NOMO-1 treated with dmso at 0.1 percent for 144 hours (cell line): ENCODE measurements around the gene DGCR2.
"Not testable (repeated sequence)": the region's sequence is repeated elsewhere in the genome, so short reads cannot be mapped to it uniquely, and the experiment has no call there.

Experiments used
- DNase-seq: peaks from one replicate; lab custom pipeline; 2025; ENCODE audit not compliant: unreplicated experiment; lab: John Stamatoyannopoulos, UW

Gene DGCR2

DNA sequence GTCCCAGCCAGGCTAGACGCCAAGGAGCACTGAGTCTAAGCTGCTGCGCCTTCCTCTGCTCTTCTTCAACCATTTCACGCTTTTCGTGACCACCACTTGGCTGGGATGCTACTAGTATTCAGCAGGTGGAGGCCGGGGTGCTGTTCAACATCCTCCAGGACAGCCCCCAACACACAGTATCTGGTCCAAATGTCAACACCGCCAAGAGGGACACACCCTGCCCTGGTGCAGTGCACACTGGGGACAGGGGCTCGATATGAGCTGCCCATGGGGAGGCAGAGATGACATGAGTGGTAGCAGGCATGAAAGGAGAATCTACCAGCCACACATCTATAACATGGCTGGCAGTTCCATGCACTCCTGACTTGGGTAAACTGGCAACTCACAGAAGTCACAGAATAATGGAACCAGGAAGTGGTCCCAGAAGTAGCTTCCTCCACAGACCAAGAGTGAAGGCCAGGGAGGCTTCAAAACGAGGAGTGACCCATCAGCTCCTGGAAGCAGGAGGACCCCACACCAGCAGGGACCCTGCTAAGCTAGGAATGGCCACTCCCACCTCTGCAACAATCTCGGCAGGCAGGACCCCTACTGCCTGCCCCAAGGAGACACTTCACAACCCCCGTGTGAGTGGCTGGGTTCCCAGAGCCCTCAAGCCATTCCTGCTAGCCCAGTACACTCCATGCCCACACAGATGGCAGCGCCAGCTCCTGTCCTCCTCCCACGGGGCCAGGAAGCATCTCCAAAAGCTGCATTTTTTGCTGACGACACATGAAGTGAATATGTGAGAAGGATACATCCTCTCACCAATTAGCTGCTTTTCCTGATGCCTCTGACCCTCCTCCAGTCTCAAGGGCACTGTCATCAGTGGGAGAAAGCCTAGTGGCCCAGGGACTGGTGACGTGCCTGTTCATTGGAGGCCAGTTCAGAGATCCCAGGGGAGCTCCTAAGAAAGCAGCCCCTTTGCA is 78.8 kb downstream of the DGCR2 start:
- DNase-seq, result no peak

DNA sequence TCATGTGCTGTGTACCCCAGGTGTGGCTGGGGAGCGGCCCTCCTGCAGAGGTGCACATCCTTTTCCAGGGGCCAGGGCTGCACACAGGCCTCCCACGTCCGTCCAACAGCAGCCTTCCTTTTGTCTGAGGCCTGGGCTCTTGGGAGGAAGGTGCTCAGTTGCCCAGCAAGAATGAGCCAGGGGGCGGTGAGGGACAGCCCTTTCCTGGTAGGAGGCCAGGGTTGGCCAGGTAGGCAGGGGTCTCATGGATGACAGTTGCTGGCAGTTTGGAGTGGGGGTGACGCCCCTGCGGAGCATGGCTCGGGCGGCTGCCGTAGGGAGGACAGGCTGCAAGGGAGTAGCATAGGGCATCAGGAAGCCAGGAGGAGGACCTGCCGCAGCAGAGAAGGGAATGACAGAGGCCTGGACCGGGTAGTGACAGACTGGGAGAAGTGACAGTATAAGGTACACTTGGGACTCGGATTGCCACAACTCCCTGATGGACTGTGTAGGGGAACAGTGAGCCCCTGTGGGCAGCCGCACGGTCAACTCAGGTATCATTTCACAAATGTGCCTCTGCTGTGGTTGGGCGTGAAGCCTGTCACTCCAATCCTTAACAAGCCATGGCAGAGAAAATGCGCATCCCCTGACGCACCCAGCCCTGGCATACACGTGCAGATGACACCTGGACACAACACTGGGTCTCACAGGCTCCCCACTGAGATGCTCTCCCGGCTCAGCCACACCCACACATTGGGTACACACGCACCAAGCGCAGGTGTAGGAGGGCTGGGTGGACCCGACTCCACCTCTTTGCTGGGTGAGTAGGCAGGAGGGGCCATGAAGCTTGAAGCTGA is 79.7 kb downstream of the DGCR2 start:
- no peak for DNase-seq

DNA sequence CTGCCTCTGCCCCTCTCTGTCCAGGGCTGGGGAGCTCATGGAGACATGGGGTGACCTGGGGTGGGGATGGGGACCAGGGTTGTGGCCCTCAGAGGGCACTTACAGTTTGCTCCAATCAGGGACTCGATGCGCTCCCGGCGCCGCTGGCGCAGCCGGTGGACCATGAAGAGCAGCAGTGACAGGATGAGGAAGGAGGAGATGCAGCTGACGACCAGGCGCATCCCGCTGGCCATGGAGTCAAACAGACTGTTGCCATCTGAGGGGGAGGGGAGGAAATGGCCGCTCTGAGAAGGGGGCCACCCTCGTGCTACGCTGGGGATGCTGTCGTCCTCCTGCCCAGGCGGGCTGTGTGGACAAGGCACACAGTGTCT is 80.5 kb downstream of the DGCR2 start:
- DNase-seq, result no peak

DNA sequence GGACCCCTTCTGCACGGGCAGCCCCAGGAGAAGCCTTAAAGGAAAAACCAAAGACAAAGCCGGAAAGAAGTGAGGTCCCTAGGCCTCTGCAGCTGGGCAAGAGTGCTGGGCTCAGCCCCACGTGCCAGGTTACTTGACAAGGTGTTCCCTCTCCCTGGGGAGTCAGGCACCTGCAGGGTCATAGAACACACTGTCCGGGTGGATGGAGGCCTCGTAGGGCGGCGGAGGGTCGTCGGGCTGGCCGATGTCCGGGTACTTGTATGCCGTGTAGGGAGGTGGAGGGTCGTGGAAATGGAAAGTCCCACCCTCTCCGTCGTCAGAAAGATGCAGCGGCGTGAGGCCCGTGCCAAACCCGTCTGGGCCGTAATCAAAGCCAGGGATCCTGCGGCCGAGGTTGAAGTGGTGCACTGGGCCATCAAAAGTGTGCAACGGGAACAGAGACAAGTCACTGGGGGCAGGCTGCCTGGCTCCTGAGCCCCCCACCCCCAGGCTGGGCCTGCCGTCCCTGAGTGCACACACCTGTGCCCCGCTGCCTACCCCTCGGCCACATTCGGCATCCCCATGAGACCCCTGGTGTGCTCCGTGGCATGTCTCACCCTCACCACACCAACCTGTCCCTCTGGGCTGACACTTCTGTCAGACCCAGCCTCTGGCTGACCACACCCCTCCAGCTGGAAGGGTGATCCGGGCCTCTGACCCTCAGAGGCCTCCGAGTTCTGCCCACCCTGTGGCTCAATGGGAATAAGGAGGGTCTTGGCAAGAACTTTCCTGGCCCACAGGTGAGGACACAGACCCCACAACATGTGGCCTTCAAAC is 81.1 kb downstream of the DGCR2 start:
- no peak for DNase-seq

DNA sequence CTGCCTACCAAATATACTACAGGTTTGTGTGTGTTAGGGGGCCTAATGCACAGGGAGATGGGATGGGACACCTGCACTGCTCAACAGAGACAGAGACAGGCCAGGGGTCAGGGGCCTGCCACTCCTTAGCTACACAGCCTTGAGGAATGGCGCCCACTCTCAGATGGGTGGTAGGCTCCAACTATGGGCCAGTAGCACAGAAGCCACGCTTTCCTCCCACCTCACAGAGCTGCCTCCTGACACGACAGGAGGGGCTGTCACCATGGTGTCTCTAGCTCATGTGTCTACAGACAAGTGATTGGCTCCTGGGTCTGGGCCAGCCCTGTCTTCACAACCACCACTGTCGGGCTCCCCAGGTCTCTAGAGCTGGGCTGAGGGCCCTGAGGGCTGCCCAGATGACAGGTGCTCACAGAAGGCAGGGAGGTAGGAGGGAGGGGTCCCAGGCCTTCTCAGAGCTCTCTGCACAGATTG is 81.8 kb downstream of the DGCR2 start:
- DNase-seq, result no peak

DNA sequence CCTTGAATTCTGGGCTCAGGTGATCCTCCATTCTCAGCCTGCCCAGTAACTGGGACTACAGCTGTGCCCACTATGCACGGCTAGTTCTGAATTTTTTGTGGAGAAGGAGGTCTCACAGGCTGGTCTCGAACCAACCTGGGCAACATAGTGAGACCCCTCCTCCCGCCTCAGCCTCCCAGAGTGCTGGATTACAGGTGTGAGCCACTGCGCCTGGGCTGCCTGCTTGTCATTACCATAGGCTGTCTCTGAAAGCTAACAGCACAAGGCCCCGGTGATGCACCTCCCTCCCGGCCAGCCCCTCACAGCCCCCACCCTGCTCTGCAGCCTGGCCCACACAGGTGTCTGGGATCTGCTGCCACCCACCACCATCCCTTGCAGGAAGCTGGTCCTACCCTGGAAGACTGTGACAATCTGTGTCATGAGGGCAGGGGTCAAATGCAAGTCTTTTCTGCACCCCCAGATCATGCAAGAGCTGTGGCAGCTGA is 82.4 kb downstream of the DGCR2 start:
- no peak for DNase-seq

DNA sequence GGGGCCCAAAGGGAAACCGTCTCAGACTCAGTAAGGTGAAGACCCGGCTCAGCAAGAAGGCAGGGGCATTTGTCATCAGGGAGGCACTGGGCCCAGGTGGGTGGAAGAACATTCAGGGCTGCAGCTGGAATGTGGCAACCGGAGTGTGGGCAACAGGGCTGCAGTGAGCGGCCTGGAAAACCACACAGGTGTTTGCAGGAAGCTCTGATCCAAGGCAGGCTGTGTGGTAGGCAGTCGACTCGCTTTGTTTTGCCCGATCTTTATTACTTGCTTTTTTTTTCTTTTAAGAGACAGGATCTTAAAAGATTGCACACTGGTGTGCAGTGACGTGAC is 82.8 kb downstream of the DGCR2 start:
- DNase-seq, result no peak

DNA sequence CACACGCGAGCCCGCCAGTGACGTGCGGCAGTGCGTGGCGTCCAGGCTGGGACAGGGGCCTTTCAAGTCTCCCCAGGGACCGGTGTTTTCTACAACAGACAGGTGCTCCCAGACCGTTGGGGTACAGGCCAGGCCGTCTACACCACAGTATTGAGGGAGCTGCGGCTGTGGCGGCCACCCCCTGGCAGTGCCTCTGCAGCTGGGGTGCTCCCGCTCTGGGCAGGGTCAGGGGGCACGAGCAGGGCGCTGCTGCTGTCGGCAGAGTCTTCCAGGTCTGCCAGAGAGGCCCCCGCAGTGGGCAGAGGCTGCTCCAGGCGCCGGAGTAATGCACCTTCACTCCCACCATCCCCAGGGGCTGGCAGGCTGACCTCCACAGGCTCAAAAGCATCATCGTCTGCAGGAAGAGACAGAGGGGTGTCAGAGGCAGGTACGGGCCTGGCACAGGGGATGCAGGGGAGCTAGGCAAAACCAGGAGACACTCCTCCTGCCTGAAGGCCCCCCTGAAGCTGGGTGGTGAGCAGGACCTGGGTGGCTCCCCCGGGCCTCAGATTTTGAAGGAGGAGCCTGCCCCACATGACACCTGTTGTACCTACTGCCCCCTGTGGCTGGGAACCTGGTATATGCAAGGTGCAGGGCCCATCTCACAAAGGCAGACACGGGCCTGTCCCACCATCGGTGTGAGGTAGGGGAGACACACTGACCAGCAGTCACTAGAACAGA is 83.3 kb downstream of the DGCR2 start:
- no peak for DNase-seq

DNA sequence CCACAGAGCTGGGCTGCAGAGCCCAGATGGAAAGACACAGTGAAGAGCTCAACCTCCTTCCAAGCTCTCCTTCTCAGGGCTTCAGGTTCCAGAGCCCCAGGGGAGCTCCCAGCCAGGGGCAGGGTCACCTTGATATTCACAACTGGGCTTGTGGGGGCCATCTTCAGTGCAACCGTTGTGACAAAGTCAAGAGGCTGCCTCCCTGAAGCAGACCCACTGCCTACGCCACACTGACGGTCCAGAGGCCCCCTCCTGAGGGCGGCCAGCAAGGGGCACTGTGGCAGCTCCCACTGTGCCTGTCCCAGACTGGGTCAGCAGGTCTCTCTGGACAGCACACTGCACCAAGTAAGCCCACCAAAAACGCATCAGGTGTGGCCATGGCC is 84.1 kb downstream of the DGCR2 start:
- DNase-seq, result no peak

DNA sequence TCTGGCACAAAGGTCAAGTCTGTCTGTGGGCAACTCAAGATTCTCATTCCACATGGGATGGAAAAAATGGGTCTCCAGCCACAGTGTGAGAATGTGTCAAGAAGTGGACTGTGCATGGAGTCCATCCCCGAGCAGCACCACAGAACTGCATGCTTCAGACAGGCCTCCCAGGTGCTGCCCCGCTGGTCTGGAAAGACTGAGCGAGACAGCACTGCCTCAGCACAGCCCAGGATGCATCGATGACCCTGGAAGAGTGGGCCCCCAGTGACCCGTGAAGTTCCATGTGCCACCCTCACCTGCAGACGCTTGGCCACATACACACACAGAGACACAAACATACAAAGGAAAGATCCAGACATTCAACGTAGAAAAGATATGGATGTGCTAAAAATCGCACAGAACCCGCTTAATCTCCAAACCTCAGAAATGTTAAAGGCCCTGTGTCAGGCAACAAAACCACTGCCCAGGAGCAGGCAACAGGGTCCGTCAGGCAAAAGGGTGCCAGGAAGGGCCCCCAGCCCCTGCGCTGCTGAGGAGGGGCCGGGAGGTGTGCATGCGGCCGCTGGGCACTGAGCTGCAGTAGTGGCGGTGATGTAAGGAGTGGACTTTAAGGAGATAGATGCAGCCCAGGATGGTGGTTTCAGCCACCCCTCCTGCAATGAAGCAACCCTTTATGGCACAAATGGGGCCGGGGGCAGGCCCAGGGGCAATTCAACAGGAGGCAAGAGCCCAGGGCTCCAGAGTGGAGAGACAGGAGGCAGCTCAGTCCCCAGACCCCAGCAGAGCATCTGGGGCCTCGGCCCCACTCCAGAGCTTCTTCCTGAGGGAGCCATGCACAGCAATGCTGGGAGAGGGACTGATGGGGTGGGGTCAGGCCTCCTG is 84.7 kb downstream of the DGCR2 start:
- DNase-seq, result no peak

DNA sequence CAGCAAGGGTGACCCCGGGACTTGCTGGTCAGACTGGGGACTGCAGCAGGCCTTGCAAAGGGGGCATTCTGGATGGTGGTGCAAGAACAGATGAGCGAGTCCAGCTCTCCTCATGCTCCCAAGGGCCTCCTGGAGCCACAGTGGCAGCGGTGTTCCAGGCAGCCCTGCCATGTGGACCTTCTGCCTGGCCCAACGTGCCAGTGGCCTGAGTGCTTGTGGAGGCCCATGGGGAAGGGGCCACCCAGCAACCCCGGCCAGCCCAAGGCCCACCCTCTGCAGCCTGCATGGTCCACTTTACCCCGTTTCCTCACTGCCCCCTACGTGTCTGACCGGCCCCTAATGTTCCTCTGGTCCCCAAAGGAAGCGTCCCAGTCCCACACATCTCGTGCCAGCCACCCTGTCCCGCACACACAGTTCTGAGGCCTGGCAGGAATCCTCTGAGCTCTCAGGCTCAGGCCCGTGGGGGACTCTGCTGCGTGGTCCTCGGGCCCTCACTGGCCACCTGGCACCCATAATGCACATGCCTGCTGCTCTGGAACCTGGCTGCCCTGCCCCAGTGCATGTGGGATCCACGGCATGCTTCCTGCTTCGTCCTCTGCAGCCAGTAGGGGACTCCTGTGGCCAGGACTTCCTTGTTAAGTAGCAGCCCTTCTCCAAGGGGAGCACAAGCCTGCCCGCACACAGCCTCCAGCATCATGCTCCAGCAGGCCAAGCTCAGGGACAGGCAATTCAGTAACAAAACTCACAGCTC is 85.5 kb downstream of the DGCR2 start:
- DNase-seq, result no peak

DNA sequence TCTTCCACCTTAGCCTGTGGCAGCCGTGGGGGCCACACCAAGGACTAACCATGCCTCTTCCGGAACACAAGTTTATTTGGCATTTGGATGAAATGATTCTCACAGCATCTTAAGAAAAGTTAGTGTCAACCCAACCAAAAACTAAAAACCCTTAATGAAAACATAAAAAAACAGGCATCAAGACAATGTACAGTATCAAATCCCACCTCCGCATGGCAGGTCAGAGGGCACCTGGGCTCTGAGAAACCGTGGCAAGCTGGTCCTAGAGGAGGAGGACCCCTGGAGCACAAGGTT is 86.0 kb downstream of the DGCR2 start:
- DNase-seq, result no peak

DNA sequence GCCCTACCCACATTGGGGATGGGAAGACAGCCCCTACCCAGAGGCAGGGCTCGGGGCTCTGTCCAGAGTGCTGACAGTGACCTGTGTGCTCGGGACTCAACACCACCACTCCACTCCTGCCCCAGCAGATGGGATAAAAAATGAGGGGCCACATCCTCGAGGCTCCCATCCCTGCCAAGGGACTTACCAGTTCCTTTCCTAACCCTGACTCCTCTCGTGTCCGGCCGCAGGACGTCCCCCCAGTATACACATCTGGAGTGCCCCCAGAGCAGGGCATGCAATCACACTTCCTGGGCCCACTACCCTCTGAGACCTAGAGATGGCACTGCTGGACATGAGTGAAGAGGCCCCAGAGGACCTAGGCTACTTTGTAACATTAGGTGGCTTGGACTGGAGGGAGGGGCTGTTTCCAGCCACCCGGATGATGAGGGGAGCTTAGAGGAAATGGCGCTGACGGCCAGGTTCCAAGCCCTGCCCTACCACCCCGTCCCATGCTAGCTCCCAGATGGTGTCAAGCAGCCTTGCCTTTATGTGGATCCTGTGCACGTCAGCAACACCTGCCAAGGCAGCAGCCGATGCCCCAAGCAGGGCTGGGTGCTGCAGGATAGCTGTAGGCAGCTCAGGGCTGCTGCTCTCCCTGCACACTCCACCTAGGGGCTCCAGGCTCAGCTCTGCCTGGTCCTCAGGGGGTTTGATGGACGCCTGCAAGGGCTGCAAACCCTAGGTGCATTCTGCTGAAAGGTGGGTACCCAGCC is 86.6 kb downstream of the DGCR2 start:
- no peak for DNase-seq

DNA sequence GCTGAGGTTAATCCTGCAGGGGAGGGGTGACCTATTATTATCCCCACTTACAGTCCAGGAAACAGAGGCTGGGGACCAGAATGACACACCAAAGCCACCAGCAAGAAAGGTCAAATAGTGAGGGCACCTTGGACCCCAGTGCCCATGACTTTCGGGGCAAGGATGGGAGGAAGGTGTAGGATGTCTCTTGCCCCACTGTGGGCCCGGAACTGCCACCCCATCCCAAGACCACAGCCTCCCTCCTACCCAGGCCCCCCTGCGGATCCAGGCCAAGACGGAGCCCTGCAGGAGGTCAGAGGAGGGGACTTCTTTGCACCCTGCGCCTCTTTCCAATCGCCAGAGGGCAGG is 87.1 kb downstream of the DGCR2 start:
- not testable (repeated sequence) for DNase-seq

DNA sequence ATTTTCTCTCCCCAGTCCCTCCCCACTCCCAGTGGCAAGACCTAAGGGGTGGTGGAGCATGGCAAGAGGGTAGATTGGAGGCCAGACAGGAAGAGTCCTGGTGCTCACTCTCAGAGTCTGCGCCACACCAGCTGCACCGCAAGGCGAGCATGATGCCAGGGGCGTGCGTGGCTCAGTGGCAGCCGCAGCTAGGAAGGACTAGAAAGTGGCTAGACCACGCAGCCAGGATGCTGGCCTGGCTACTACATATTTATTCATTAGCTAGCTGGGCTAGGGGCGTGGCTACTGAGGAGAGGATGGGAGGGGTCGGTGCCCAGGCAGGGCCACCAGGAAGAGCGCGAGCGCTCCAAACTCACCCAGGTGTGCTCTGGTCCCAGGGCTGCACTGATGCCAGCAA is 87.5 kb downstream of the DGCR2 start:
- DNase-seq, result not testable (repeated sequence)

DNA sequence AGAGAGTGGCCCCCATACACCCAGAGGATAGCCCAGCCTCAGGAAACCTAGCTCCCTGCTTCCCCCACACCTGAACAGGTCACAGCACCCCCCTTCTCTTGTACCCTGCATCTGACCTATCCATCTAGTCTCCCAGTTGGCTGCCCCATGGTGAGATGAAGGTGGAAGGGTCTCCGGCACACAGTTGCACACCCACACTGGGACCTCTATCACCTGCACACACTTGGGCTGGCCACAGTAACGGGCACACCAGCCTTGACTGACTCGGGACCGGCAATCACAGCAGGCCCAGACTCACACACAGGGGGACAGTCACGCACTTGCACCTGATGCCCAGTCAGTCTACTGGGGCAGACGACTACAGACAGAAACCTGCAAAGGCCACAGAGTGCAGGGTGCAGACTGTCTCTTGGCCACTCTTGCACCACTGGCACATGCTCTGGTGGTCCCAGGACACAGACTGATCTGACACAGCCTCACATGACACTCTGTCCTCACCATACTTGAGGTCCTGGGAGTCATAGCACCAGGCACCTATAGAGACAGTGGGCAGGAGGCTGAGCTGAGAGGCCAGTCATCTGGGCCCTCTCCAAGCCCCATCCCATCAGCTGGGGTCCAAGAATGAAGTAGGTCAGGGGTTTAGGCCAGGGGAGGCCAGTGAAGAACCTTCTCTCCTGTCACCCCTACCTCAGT is 88.0 kb downstream of the DGCR2 start:
- DNase-seq, result not testable (repeated sequence)

DNA sequence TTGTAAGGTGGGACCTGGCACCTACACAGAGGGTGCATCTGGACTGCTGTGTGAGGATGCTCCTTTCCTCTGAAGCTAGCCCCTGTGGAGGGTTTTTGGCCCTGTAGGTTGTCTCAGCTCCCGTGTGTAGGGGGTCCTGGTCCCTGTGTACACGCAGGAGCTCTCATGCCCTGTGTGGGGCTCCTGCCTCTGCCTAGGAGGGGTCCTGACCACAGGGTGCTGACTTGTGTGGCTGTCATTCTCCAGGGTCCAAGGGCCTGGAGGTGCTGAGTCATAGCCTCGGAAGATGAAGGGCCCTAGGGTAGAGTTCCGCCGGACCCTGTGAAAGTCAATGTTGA is 88.7 kb downstream of the DGCR2 start:
- DNase-seq, result not testable (repeated sequence)
